C4-2B (cell line): ENCODE results near the gene LIPC.

ENCODE experiments used
- ZFX ChIP-seq: fragments of 450-650 bp; IDR thresholded peaks from 2 replicates; pipeline ENCODE4 v1.6.1; 2017
- TF ChIP-seq, protein P1 (sequence below): fragments of 450-650 bp; conservative IDR thresholded peaks from 2 replicates; pipeline ENCODE4 v1.5.1; 2017; ENCODE audit warnings: mild to moderate bottlenecking

DNA sequence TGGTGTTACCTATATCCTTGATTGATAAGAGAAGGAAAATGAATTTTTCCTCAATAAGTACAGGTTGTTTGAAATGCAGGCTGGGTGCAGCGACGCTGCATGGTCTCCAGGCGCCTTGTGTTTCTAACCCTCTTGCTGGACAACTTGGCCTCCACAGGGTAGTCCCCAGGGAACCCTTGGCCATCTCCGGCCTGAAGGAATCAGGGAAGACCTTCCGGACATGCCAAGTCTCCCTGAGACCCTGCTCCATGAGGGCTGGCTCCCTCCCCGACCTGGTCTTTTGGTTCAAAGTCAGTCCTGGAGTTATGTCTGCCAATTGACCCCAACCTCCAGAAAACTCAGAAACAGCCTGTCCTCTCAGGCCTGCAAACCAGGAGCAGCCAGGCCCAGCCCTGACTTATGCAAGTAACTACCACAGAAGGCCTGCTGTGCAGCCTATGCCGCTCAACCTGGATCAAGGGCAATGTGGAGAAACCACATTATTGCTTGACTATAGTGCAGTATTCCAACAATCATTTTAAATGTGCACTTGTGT lies 98.3 kb downstream of the LIPC start:
- TF ChIP-seq, protein P1, sequence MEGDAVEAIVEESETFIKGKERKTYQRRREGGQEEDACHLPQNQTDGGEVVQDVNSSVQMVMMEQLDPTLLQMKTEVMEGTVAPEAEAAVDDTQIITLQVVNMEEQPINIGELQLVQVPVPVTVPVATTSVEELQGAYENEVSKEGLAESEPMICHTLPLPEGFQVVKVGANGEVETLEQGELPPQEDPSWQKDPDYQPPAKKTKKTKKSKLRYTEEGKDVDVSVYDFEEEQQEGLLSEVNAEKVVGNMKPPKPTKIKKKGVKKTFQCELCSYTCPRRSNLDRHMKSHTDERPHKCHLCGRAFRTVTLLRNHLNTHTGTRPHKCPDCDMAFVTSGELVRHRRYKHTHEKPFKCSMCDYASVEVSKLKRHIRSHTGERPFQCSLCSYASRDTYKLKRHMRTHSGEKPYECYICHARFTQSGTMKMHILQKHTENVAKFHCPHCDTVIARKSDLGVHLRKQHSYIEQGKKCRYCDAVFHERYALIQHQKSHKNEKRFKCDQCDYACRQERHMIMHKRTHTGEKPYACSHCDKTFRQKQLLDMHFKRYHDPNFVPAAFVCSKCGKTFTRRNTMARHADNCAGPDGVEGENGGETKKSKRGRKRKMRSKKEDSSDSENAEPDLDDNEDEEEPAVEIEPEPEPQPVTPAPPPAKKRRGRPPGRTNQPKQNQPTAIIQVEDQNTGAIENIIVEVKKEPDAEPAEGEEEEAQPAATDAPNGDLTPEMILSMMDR = no peak
- no peak for TF ChIP-seq ZFX
